ENCODE data around the gene GNG7.

DNA sequence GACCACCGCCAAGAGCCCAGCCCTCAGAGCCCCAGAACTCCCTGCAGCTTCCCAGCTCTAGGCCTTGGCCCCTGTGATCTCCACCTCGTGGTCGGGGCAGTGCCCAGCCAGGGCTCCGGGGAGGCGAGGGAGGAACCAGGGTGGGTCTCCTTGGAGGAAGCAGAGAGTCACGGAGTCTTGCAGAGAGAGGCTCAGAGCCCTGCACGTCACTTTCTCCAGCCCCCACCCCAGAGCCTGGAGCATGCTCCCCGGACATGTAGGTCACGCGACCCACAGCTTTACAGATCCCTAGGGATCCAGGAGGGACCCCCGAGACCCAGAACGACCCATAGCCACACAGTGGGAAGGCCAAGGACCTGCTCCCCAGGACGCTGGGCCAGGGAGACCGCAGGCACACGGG lies 214.7 kb downstream of the GNG7 start:
- TF ChIP-seq EZH2 (IDR thresholded peaks at IDR 0.05) (no peak), POLR2AphosphoS5 (IDR thresholded peaks at IDR 0.05; ENCODE audit: borderline replicate concordance, low read depth, low read length) (no peak)
